ENCODE data around the gene SP140L.
"Not testable (repeated sequence)": the region's sequence is repeated elsewhere in the genome, so short reads cannot be mapped to it uniquely, and the experiment has no call there.

Gene SP140L

DNA sequence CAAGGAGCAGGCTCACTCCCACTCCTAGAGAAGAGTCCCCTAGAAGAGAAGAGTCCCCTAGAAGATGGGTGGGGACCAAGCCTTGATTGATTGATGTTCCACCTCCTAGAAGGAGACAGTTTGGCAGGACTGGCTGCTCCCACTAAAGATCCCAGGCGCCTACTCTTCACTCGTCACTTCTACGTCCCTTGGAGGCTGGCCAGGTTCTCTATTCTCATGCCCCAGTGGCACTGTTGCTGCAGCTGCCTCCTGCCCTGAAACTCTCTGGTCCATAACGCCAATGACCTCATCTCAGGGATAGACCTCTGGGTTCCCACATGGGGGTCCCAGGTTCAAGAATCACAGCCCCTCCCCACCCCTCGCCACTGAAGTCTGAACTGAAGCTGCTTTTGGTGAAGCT, 2.5 kb upstream of the SP140L start:
- FAIRE-seq: no peak

DNA sequence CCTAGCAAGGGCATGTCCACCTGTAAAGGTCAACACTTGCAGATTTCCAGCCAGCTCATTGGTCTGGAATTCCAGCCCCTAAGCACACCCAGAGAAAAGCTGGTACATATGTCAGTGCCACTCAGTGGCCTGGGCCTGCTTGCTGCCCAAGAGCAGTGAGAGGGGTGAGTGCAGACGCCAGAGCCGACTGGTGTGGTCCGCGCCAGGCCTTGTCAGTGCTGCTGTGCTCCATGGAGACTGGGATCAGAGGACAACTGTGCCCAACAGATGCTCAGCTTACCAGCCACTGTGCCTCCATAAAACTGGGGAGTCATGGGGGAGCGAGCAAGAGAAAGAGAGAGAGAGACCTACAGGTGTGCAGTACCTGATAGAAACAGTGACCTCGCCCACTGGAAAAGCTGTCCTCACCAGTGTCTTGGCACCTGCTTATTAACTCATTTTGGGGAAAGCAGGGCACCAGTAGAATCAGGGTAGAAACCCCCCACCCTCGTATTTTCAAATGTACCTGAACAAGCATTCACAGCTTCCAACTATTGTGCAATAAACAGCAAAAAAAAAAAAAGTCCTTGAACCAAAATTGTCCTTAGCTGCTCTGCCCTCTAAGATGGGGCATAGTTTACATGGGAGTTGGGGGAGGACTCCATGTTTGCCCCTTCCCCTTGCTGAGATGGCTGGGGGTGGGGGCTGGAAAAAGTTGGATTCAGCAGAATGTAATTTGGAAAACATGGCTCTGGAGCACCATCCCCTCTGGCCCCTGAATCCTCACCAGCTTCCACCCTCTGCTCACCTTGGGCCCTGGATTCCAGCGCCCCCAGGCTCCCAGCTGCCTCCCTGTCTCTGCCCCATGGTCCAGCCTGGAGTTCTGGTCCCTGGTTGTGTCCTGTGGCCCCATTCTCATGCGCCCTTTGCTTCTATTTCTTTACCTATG, 1.4 kb upstream of the SP140L start:
- FAIRE-seq: no peak

DNA sequence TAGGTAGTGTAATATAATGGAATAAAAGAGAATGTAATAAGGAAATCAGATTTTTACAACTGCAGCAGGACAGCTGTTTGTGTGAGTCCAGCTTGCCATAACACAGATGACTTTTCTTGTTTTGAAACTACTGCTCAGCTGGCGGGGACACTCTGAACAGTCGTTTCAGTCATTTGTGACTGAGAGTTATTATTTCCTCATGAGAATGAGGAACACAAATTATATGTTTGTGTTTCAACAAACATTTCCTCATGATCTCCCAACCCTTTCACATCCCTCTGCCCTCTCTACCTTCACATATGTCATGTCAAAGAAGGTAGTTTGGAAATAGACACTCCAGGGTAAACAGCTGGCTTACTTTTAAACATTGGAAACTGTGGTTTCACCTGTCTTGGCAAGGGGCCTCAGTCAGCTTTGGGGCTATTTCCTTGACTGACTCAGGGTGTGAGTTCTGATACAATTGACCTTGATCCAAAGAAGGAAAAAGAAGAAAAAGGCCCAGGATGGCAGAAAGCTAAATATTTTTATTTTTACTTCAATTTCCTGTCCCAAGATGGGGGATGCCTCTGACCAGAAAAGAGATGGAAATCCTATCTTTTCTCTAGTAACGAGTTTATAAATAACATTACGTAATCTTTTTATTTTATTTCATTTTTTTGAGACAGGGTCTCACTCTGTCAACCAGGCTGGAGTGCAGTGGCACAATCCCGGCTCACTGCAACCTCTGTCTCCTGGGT, 593 bp downstream of the SP140L start:
- FAIRE-seq: no peak

DNA sequence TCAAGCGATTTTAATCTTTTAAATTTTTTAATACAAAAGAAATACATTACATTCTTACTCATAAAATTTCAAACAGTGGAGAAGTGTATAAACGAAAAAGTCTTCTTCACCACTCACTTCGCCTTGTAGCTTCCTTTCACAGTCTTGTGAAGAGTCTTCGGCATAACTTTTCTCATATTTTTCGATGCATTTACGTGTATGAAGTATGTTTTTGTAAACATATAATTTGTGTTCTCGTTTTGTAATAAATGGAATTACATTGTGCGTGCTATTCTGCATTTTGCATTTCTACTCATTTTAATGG, 1.1 kb downstream of the SP140L start:
- FAIRE-seq: no peak

DNA sequence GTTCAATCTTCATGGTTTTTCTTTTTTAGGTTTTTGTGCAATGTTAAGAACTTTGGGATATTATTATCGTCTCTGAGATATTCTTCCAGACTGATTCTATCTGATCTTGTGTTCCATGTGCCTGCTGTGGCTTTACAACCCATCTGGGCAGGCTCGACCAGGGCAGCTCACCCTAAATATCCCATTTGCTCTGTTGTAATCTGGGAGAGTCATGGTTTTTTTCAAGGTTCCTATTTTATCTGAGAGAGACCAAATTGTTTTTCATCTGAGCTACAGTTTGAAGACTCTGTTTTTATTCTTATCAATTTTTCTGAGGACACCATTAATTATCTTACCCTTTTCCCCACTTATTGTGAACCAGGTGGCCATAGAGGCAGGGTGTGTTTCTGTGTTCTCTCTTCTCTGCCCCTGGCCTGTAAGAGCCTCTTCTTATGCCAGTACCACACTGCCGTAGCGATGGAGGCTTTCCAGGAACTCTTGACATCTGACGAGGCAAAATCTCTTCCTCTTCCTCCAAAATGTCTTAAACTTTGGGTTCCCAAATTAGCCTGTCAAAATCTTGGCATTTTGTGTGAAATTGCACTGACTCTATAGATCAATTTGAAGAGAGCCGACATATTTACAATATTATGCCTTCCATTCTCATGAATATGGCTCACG, 3.1 kb downstream of the SP140L start:
- no peak for FAIRE-seq

DNA sequence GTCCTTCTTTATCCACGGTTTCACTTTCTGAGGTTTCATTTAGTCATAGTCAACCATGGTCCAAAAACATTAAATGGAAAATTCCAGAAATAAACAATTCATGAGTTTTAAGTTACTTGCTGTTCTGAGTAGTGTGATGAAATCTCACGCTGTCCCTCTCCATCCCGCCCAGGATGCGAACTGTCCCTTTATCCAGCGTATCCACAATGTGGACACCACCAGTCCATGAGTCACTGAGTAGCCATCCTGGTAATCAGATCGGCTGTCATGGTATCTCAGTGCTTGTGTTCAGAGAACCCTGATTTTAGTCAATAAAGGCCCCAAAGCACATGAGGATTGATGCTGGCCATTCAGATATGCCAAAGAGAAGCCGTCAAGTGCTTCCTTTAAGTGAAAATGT, 3.7 kb downstream of the SP140L start:
- no peak for FAIRE-seq

DNA sequence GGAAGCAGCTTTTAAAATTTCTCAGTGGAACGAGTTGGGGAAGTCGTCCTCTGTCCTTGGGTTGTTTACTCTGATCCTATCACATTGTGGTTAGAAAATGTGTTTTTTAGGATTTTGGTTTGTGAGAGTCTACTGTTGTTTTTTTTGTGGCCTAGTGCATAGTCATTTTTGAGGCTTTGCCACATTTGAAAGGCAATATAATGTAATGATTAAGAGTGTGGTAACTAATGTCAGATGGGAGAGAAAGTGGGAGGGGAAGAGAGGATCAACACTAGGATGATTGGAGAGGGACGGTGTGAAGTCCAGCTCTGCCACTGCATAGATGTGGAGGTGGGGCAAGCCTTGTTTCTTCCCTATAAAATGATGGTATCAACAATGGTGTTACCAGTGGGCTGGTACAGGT, 8.5 kb downstream of the SP140L start:
- FAIRE-seq: no peak

DNA sequence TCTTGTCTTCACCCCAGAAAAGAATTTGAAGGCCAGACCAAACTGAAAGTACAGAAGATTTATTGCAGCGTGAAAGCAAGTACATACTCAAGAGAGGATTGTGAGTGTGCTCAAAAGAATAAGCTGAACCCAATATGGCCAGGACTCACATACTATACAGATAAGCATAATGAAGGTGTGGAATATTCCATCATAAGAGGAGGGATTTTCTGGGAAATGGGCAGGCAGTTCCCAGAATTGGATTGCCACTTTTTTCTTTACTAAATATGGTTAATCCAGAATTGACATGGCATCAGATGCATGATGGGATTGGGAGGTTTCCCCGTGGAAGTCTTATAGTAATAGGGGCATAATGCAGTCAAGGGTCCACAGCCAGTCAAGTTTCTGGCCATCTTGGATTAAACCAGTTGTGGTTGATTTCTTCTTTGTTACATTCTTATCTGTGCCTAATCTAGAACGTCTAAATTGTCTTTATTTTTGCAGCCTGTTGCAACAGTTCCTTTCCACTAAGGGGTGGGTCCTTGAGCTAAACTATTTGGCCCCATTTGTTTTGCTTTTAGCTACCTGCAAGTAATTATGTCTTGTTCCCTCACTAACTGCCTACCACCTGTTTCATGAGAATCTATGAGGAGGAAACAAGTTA, 9.0 kb downstream of the SP140L start:
- no peak for FAIRE-seq

DNA sequence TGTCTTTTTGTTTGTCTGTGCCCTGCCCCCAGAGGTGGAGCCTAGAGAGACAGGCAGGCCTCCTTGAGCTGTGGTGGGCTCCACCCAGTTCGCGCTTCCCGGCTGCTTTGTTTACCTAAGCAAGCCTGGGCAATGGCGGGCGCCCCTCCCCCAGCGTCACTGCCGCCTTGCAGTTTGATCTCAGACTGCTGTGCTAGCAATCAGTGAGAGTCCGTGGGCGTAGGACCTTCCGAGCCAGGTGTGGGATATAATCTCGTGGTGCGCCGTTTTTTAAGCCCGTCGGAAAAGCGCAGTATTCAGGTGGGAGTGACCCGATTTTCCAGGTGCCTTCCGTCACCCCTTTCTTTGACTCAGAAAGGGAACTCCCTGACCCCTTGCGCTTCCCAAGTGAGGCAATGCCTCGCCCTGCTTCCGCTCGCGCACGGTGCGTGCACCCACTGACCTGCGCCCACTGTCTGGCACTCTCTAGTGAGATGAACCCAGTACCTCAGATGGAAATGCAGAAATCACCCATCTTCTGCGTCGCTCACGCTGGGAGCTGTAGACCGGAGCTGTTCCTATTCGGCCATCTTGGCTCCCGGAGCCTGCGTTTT, 15.0 kb downstream of the SP140L start:
- FAIRE-seq: not testable (repeated sequence)

DNA sequence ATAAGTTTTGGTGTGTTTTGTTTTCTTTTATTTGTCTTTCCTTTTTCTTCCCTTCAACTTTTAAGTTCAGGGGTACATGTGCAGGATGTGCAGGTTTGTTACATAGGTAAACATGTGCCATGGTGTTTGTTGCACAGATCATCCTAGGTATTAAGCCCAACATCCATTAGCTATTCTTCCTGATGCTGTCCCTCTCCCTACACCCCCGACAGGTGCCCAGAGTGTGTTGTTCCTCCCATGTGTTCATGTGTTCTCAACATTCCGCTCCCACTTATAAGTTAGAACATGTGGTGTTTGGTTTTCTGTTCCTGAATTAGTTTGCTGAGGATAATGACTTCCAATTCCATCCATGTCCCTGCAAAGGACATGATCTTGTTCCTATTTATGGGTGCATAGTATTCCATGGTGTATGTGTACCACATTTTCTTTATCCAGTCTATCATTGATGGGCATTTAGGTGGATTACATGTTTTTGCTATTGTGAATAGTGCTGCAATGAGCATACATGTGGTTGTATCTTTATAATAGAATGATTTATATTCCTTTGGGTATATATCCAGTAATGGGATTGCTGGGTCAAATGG, 16.1 kb downstream of the SP140L start:
- FAIRE-seq: not testable (repeated sequence)

DNA sequence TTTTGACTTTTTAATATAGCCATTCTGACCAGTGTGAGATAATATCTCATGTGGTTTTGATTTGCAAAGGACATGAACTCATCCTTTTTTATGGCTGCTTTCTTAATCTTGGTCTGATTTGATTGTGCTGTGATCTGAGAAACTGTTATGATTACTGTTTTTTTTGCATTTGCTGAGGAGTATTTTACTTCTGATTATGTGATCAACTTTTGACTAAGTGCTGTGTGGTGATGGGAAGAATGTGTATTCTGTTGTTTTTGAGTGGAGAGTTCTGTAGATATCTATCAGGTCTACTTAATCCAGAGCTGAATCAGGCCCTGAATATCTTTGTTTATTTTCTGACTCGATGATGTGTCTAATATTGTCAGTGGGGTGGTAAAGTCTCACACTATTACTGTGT, 16.8 kb downstream of the SP140L start:
- no peak for FAIRE-seq

DNA sequence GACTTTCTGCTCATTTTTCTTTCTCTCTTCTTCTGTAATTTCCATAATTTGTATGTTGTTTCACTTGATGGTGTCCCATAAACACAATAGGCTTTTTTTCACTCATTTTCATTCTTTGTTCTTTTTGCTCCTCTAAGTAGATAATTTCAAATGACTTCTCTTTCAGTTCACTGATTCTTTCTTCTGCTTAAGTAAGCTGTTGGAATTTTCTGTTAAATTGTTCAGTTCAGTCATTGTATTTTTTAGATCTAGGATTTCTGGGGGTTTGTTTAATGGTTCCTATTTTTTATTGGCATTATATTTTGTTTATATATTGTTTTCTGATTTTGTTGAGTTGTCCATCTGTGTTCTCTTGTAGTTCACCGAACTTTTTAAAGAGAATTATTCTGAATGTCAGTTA, 19.5 kb downstream of the SP140L start:
- no peak for FAIRE-seq

DNA sequence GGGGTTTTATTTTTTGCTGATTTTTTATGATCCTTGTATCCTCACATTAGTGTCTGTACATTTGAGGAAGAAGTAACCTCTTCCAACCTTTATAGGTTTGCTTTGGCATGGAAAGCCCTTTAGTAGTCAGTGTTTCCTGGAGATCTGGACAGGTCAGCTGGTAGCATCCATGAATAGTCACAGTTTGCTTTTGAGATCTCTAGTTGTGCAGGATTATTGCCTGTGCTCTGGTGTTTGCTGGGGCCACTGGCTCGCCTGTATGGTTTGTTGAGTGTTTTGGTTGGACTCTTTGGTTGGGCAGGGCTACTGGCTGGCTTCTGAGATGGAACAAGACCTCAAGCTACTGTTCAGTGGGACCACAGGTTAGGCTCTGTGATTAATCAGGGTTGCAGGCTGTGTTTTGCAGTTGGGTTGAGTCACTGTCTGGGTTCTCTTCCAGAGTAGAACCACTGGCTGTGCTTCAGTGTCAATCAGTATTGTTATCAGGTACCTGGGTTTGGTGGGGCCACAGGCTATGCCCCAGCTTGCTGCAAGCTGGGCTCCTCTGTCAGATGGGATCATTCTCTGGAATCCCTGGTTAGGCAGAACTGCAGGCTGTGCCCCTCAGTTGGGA, 20.0 kb downstream of the SP140L start:
- no peak for FAIRE-seq

DNA sequence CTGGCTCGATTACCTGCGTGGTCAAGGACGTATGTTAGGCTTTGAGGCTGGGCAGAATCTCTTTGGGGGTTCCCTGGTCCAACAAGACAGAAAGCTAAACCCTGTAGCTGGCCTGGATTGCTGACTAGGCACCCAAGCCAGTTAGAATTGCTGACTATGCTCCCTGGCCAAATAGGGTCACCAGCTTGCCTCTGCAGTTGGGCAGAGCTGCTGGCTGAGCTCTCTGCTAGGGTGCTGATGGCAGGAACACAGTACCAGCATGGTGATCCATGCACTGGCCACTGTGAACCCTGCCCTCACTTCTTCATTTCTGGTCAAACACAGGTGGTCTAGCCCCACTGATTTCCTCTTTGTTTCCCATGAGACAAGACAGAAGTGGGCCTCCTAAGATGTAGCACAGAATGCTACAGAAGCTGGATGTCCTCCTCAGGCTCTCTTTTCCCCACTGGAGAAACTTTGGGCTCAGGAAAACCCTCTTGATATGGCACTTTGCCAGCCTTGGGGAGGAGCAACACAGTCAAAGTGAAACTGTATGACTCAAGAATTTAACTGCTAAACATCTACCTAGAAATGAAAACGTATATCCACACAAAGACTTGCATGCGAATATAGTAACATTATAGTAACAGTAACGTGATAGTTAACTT, 20.8 kb downstream of the SP140L start:
- no peak for FAIRE-seq

DNA sequence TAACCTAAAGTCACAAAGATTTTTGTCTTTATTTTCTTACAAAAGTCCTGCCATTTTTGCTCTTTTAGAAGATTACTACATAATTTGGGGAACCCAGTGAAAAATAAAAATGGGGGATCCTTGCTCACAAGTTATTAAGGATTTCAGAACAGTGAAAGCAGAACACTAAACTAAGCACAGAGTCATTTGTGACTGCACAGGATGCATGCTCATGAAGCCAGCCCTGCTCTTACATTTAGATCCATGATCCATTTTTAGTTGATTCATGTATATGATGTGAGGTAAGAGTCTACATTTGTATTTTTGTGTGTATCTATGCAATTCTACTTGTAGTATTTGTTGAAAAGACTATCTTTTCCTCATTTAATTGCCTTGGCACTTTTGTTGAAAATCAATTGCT, 21.8 kb downstream of the SP140L start:
- no peak for FAIRE-seq

DNA sequence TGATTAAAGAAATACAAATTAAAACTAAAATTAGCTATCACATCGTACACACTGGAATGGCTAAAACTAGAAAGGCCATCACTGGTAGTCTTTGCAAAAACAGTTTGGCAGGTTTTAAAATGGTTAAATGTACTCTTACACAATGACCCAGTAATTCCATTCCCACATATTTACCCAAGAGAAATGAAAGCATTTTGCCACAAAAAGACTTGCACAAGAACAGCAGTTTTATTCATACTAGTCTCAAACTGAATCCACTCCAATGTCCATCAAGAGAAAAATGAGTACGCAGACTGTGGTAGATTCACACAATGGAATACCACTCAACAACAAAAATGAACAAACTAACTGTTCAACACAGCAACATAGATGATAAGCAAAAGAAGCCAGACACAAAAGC, 29.1 kb downstream of the SP140L start:
- FAIRE-seq: no peak

DNA sequence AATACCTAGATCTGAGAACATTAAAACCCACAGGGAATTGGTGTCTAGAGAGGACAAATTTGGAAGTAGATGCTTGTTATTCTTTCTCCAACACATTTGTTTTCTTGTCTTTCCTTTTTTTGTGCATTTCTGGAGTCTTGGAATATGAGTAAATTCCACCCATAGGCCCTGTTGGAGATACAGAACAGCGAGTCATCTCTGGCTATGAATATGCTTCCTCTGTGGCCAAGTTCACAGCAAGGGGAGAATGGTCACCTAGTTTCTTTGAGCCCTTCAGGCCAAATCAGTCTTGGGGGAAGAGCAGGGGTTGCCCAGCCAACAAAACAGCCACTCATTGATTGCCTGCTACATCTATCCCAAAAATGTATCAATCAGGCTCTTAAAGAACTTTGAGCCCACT, 31.3 kb downstream of the SP140L start:
- FAIRE-seq: no peak

DNA sequence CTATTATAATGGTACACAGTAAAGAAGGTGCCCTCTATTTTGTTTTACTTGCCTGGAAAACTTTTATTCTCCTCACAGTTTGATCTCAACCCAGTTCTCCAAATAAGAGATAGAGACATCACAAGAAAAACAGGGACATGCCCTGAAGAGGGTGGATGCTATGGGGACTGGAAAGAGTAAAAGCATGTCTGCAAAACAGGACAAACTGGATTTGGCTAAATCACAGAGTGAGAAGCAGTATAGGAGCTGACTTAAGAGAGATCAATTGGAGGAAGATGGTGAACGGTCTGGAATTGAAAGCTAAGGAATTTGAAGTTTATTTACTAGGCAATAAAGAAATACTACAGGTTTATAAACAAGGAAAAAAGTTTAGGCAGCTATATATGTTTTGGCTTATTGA, 33.0 kb downstream of the SP140L start:
- no peak for FAIRE-seq

DNA sequence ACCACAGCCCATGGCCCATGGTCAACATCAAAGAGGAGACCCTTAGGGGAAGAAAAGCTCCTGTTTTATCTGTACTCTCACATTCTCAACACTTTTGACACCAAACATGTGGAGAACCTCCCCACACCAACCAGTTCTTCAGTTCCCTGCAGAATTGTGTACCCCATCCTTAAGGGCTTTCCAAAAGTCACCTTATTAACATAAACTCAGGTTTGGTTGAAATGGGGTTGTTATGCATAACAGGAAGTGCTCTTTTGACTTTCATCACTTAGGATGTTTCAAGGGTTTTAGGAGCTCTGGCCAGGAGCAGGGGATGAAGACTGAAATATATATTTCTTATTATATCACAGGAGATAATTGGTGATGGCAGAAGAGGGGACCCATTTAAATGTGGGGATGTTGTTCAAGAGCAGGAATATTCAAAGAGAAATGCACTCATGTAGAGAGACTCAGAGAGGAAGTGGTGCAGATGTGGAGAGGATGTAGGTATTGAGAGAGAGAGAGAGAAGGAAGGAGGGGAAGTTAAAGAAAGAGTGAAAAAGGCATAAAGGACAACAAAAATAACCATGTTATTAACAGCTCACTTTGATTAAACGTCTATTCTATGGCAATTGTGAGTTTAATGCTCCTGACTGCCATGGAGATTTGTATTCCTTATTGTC, 35.2 kb downstream of the SP140L start:
- FAIRE-seq: no peak

DNA sequence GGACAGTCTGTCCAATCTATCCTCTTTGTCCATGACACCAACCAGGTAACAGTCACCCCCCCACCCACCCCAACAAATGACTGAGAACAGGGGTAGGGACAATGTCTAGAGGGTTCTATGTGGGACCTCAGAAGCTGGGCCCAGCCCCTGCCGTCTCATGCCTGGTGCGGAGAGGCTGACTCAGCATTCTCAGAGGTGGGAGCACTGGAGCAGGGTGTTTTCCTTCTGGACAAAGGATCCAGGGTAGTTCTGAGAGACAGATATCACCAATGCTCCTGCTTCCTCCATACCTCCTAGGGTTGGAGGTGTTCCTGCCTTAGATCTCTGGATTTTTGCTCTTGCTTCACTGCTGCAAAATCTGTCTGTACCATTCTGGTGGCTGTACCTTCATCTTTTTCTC, 55.1 kb downstream of the SP140L start:
- no peak for FAIRE-seq

DNA sequence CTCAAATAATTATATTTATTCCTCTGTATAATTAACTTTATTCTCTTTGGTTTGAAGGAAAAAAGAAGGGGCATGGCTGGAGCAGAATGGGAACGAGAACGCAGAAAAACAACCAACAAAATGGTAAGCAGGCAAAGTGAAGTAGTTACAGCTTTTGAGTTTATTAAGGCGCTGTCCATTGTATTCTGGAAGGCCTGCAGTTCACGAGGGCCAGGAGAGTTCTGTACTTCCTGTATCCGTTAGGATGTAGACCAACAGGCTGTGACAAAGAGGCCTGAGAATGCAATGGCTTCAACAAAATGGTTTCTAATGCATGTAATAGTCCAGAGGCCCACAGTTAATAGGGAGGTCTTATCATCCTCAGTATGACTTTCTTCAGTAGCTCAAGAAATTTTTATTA, 56.5 kb downstream of the SP140L start:
- no peak for FAIRE-seq

All from A204.1 (cell line).